Kasumi-1 (cell line): ENCODE data around the gene SLC4A1.

Experiments used
- DNase-seq, 2 experiments: peaks; one replicate each; lab custom pipeline; 2025; lab: John Stamatoyannopoulos, UW

SLC4A1 gene

DNA sequence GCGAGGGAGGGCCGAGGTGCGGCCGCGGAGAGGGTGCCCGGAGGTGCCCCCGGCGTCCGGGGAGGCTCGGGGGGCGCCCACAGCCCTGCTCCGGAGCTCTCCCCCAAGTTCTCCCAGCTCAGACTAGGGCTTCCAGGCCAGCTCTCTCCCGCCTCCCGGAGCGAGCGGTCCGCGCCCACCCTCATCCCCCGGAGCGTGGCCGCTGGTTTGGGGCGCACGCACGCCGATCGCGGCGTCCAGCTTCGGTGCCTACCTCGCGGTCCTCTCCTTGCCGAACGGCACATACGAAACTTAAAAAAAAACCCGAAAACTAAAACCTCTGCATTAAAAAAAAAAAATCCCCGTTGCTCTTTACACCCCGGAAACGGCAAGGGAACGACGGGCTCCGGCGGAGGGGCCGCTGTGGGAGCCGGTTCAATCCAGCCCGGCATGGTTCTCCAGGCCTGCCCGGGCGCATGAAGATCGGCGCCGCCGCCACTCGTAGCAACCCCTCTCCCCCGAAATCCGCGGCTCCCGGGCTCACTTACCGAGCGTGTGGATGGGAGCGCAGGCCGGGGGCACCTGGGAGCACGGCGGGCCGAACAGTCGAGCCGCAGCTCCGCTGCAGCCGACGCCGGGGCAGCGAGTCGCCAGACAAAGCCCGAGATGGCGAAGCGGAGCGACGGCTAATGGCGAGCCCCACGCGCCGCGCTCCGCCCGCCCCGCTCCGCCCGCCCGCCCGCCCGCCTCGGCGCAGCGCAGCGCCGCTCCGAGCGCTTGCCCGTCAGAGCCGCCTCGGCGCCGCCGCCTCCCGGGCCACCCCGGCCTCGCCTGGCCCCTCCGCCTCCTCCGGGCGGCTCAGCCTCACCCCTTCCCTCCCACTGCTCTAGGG is 47.5 kb downstream of the SLC4A1 start:
- peak; percentile 21 to 45 for DNase-seq

DNA sequence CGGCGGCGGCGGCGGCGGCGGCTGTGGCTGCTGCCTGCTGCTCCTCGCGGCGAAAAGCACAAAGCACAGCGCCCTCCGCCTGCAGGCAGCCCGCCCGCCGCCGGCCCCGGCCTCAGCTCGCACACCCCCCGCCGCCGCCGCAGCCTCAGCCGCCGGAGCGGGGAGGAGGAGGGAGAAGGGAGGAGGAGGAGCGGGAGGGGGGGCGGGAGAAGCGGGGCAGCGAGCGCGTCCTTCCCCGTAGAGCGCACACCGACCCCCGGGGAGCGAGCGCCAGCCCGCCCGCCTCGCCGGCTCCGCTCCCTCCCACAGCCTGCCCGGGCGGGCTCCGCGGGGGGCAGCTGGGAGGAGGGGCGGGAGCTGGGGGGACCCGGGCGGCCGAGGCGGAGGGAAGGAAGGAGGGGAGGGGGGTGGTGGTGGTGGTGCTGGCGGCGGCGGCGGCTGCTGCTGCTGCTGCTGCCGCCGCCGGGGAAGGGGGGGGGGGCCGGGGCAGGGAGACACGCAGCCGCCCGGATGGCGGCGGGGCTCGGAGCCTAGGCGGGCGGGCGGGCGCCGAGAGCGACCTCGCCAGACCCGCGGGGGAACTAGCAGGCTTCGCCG is 48.2 kb downstream of the SLC4A1 start, which contains the start of gene UBTF:
Gene UBTF (minus strand): TSS at position 60 of the 597 bp plus-strand sequence. CDS start 1,446 bp downstream, outside the sequence.
- DNase-seq, result peak in 1 of 2 experiments; percentile 45

GRCh38 chr17:44219108-44219615 is 48.8 kb downstream of the SLC4A1 start:
- DNase-seq, result peak in 1 of 2 experiments; percentile 62

GRCh38 chr17:44218344-44219107 is 49.4 kb downstream of the SLC4A1 start:
- DNase-seq, result peak; percentile 72 to 80

DNA sequence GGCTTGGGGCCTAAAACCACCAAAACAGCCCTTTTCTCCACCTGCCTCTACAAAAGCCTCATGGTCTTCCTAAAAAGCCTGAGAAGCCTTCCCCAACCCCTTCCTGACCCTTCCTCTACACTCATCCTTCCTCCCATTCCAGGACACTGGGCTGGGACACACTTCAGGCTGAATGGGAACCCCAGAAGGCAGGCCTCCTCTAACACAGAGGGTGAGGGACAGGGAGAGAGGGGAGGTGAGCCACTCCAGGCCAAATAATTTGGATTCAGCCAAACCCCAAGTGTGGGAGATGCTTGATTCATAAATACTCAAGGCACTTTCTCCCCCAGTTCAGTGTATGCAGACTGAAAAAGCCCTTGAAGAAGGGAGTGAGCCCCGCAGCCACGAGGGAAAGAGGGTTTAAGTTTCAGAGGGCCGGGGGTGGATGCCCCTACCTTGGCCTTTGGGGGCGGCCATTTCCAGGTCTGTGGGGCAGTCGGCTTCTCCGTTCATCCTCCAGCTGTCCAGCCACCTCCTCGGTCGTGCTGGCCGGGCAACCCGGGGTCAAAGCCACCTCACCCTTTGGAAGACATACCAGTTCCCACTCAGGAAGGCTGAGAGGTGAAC is 50.1 kb downstream of the SLC4A1 start:
- DNase-seq, result no peak

GRCh38 chr17:44216694-44217093 is 51.2 kb downstream of the SLC4A1 start:
- no peak for DNase-seq

DNA sequence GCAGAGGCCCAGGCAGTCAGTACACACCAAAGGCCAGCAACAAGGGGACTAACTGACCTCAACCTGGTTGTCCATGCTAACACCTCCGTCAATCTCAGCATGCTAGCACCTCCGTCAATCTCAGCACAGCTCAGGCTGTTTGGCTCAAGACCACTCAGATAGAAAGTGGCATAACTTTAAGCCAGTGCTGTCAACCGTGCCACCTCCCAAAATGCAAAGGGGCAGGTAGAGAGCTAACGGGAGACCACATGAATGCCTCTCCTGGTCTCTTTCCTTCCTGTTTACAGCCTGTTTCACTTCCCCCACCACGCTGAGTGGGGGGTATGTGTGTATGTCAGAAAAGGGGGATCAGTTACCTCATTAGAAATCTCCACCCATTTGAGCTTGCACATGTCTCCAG is 51.8 kb downstream of the SLC4A1 start:
- no peak for DNase-seq

DNA sequence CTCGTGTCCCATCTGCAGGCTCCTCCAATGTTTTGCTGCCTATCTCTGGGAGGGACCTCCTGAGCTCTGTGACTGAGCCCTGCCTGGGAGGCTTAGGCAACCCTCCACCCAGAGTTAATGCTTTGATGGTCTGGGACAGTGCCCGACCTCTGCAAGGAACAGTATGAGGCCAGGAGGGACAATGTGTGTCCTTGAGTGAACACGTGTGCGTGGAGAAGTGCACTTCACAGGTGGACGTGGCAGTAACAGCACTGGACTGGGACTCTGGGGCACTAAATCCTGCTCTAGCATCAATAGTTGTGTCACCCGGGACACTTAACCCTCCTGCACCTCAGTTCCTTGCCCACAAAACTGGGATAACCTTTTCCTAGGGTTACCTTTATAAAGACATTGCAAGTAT is 53.0 kb downstream of the SLC4A1 start:
- DNase-seq, result no peak

GRCh38 chr17:44214230-44214494 is 53.8 kb downstream of the SLC4A1 start:
- no peak for DNase-seq

- no peak for DNase-seq
Measured at GRCh38 chr17:44213403-44214229, 54.3 kb downstream of the SLC4A1 start.

GRCh38 chr17:44212507-44213402 is 55.2 kb downstream of the SLC4A1 start:
- no peak for DNase-seq

- DNase-seq, result no peak
Measured at GRCh38 chr17:44211281-44212265, 56.4 kb downstream of the SLC4A1 start.

DNA sequence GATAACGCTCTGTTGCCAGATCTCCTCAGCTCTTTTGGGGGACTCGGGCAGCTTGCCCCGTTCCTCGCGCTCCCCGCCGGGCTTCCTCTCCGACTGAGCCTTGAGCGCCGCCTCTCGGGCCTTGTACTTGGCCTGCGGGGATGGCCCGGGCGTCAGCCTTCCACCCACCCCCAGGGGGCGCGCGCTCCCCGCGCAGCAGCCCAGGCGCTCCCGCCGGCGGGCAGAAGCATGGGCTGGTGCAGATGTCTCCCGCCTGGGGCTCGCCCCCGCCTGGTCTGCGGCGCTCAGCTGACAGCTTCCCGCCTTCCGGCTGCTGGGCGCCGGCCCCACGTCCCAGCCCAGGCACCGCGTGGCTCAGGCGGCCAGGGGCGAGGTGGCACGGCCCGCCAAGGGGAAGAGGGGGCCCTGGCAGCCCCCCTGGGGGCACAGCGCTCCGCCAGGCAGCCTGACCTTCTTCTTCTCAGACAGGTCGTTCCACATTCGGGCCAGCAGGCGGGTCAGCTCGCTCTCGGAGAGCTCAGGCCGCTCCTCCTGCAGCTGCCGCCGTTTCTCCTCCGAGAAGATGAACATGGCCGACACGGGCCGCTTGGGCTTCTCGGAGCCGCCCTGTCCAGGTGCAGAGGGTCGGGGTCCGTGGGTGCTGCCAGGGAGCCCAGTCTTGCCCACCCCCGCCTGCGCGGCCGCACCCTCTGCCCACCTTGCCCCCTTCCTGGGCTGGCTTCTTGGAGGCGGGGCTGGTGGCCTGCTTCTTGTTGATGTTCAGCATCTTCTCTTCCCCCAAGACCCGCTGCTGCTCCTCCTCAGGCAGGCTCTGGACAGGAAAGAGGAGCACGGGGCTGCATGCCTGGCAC is 57.4 kb downstream of the SLC4A1 start:
- peak; percentile 86 to 90 for DNase-seq

- DNase-seq, result no peak
Measured at GRCh38 chr17:44209786-44210341, 58.1 kb downstream of the SLC4A1 start.

DNA sequence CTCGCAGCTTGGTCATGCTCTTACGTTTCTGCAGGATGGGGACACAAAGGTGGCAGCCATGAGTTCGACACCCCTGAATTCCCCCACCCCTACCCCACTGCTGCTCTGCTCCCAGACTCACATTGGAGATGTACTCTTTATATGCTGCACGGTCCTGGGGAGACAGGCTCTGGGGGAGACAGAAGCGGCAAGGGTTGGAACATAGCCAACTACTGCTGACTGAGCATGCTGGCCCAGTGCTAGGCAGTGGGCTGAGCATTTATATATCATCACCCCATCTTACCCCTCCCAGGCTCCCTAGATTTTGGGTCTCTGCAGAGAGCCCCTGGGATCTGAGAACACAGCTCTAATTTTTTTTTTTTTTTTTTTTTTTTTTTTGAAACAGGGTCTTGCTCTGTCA is 60.2 kb downstream of the SLC4A1 start:
- no peak for DNase-seq

DNA sequence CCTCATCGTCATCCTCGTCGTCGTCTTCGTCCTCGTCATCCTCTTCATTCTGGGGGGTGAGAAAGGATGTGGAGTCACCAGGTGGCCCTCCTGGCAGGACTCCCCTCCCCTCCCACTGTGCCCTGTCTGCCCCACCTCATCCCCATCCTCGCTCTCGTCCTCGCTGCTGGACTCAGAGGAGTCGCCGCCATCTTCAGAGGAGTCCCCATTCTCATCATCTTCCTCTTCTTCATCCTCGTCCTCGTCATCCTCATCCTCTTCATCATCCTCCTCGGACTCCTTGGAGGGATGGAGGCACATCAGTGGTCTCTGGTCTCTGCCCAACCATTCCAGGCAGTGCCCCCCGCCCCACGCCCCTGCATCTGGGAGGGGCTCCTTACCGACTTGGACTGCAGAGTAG is 60.6 kb downstream of the SLC4A1 start:
- DNase-seq, result no peak

DNA sequence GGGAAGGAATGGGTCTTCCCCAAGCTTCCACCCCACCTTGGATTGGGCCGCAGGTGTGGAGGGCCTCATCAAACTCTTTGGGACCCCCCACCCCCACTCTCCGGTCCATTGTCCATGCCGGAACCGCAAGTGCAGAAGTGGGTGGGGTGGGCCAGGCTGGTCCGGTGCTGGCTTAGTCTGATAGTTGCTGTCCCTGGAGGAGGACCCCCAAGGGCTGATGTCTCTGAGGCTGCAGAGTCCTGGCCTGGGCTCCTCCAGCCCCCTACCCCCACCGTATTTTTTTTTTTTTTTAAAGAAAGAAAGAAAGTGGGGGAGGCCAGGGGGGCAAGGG is 61.1 kb downstream of the SLC4A1 start:
- no peak for DNase-seq
